NCI-H524 (cell line): ENCODE results near the gene ARHGAP32.
A peak's percentile ranks its signal among the peaks of the same experiment; 100 is the strongest.
"Not testable (repeated sequence)": the region's sequence is repeated elsewhere in the genome, so short reads cannot be mapped to it uniquely, and the experiment has no call there.

Experiments
- DNase-seq, 2 experiments: peaks; one replicate each; lab custom pipeline; 2025; lab: John Stamatoyannopoulos, UW

Gene ARHGAP32

GRCh38 chr11:129023968-129024676, 168.0 kb downstream of the ARHGAP32 start:
- peak in 1 of 2 experiments; percentile 4 for DNase-seq

- DNase-seq = no peak
Measured at GRCh38 chr11:129021295-129021694, 170.8 kb downstream of the ARHGAP32 start.

- DNase-seq = no peak
Measured at GRCh38 chr11:129018991-129019390, 173.1 kb downstream of the ARHGAP32 start.

- no peak for DNase-seq
Measured at GRCh38 chr11:129018126-129018525, 174.0 kb downstream of the ARHGAP32 start.

GRCh38 chr11:129013737-129014475, 178.2 kb downstream of the ARHGAP32 start:
- no peak for DNase-seq

- no peak for DNase-seq
Measured at GRCh38 chr11:129012880-129013279, 179.2 kb downstream of the ARHGAP32 start.

GRCh38 chr11:129006161-129006560, 186.0 kb downstream of the ARHGAP32 start:
- no peak for DNase-seq

- not testable (repeated sequence) for DNase-seq
Measured at GRCh38 chr11:128999165-128999564, 193.0 kb downstream of the ARHGAP32 start.

GRCh38 chr11:128988242-128988970, 203.7 kb downstream of the ARHGAP32 start:
- no peak for DNase-seq

- no peak for DNase-seq
Measured at GRCh38 chr11:128985880-128986279, 206.2 kb downstream of the ARHGAP32 start.

GRCh38 chr11:128983023-128983422, 209.1 kb downstream of the ARHGAP32 start:
- no peak for DNase-seq

- no peak for DNase-seq
Measured at GRCh38 chr11:128981254-128981653, 210.9 kb downstream of the ARHGAP32 start.

- no peak for DNase-seq
Measured at GRCh38 chr11:128970598-128971190, 221.4 kb downstream of the ARHGAP32 start.

- no peak for DNase-seq
Measured at GRCh38 chr11:128968916-128969315, 223.2 kb downstream of the ARHGAP32 start.

- DNase-seq = no peak
Measured at GRCh38 chr11:128967578-128967977, 224.5 kb downstream of the ARHGAP32 start.

- DNase-seq = no peak
Measured at GRCh38 chr11:128965485-128965884, 226.6 kb downstream of the ARHGAP32 start.

GRCh38 chr11:128964463-128964930, 227.6 kb downstream of the ARHGAP32 start:
- peak; percentile 78 for DNase-seq

GRCh38 chr11:128963744-128964325, 228.3 kb downstream of the ARHGAP32 start:
- peak; percentile 87 to 91 for DNase-seq

GRCh38 chr11:128962896-128963295, 229.2 kb downstream of the ARHGAP32 start:
- DNase-seq = peak; percentile 26 to 94

- no peak for DNase-seq
Measured at GRCh38 chr11:128961645-128962044, 230.5 kb downstream of the ARHGAP32 start.

- DNase-seq = no peak
Measured at GRCh38 chr11:128957202-128957482, 235.0 kb downstream of the ARHGAP32 start.
